Measurements from ENCODE around the gene PPARGC1A. TPM values are rescaled to one million over a fixed set of nuclear protein-coding genes. Genes with fewer than 3 reads are reported as not detected.

PPARGC1A gene
- total RNA-seq, 3 donors from 2014 or later: 4.0 to 7.9 (median 6.1) TPM

GRCh38 chr4:23934223-23934622, 44.4 kb upstream of the PPARGC1A start:
- H3K4me1 ChIP-seq: peaks cover 8 to 18% of the 10 kb centered on the region in 2 donors
- H3K4me3 ChIP-seq: no peak overlapping the region
- no peak for DNase-seq (ENCODE audit: low spot score in 2 of 2)
- no peaks in the 10 kb centered on the region for H3K36me3 ChIP-seq
- H3K27me3 ChIP-seq: no peaks in the 10 kb centered on the region
- H3K27ac ChIP-seq: peak overlapping the region; percentile 44 to 71
- TF ChIP-seq POLR2A (IDR thresholded peaks at IDR 0.05): no peak
- TF ChIP-seq CTCF (IDR thresholded peaks at IDR 0.05): no peak
- TF ChIP-seq POLR2AphosphoS5 (IDR thresholded peaks at IDR 0.05): no peak
- no peaks in the 10 kb centered on the region for H3K9me3 ChIP-seq
- intact Hi-C loops (cut with DNase I; ENCODE audit: low total_unique reads): no loop called here

GRCh38 chr4:23932901-23933308, 43.1 kb upstream of the PPARGC1A start:
- Histone ChIP-seq H3K27me3 (no peaks in the 10 kb centered on the region), H3K9me3 (no peaks in the 10 kb centered on the region), H3K27ac (peak overlapping the region; percentile 2 to 71), H3K36me3 (no peaks in the 10 kb centered on the region), H3K4me3 (no peak overlapping the region), H3K4me1 (peaks cover 8 to 18% of the 10 kb centered on the region in 2 donors)
- intact Hi-C loops (cut with DNase I; ENCODE audit: low total_unique reads): no loop called here
- TF ChIP-seq CTCF (IDR thresholded peaks at IDR 0.05) (peak in 1 of 3 donors; percentile 60), POLR2A (IDR thresholded peaks at IDR 0.05) (no peak)
- peak in 1 of 2 donors; percentile 55 for DNase-seq (ENCODE audit: low spot score in 2 of 2)

- TF ChIP-seq POLR2AphosphoS5 (IDR thresholded peaks at IDR 0.05) (no peak), CTCF (IDR thresholded peaks at IDR 0.05) (no peak), POLR2A (IDR thresholded peaks at IDR 0.05) (no peak)
- no peaks in the 10 kb centered on the region for H3K36me3 ChIP-seq
- no peaks in the 10 kb centered on the region for H3K27me3 ChIP-seq
- intact Hi-C loops (cut with DNase I; ENCODE audit: low total_unique reads): no loop called here
- H3K4me1 ChIP-seq: peaks cover 8 to 18% of the 10 kb centered on the region in 2 donors
- DNase-seq (ENCODE audit: low spot score in 2 of 2): no peak
- no peaks in the 10 kb centered on the region for H3K9me3 ChIP-seq
- H3K4me3 ChIP-seq: no peak overlapping the region
- no peak overlapping the region for H3K27ac ChIP-seq
Measured at GRCh38 chr4:23932186-23932585, 42.3 kb upstream of the PPARGC1A start.

DNA sequence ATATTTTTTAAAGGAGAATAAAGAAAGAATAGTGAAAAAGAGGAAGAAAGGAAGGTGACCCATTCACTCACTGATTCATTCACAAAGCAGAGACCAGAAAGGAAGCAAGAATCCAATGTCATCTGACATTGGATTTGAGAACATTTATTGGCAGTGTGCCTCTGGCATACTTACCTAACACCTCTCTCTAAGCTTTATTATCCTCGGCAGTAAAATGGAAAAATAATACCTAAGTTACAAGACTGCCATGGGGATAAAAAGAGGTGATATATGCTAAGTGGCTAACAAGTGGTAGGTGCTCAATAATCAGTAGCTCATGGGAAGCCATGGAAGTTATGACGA, 41.6 kb upstream of the PPARGC1A start:
- H3K27me3 ChIP-seq: no peaks in the 10 kb centered on the region
- H3K27ac ChIP-seq: peak overlapping the region in 1 of 2 donors; percentile 1
- no peaks in the 10 kb centered on the region for H3K9me3 ChIP-seq
- intact Hi-C loops (cut with DNase I; ENCODE audit: low total_unique reads): no loop called here
- H3K4me1 ChIP-seq: peaks cover 8 to 18% of the 10 kb centered on the region in 2 donors
- TF ChIP-seq POLR2AphosphoS5 (IDR thresholded peaks at IDR 0.05) (no peak), POLR2A (IDR thresholded peaks at IDR 0.05) (no peak), CTCF (IDR thresholded peaks at IDR 0.05) (no peak)
- H3K4me3 ChIP-seq: no peak overlapping the region
- DNase-seq (ENCODE audit: low spot score in 2 of 2): no peak
- no peaks in the 10 kb centered on the region for H3K36me3 ChIP-seq

GRCh38 chr4:23930750-23931488, 41.1 kb upstream of the PPARGC1A start:
- Histone ChIP-seq H3K27ac (peak overlapping the region; percentile 19 to 53), H3K9me3 (no peaks in the 10 kb centered on the region), H3K4me1 (peaks cover 8 to 18% of the 10 kb centered on the region in 2 donors), H3K36me3 (no peaks in the 10 kb centered on the region), H3K27me3 (no peaks in the 10 kb centered on the region), H3K4me3 (peak overlapping the region in 1 of 3 donors; percentile 12)
- DNase-seq (ENCODE audit: low spot score in 2 of 2): peak; percentile 61 to 82
- TF ChIP-seq POLR2A (IDR thresholded peaks at IDR 0.05): no peak
- TF ChIP-seq POLR2AphosphoS5 (IDR thresholded peaks at IDR 0.05): peak in 2 of 3 donors; percentile 51 to 68
- TF ChIP-seq CTCF (IDR thresholded peaks at IDR 0.05): no peak
- intact Hi-C loops (cut with DNase I; ENCODE audit: low total_unique reads): no loop called here
